Left lung (tissue), 10 donors: ENCODE measurements around the gene TRMT11. TPM values are rescaled to one million over a fixed set of nuclear protein-coding genes. Genes with fewer than 3 reads are reported as not detected.

Experiments used
- ATAC-seq: fragments of 200-7000 bp; cut with Tn5 transposase; one replicate; pipeline ENCODE4 v1.9.1; 2020; ENCODE audit warnings: moderate library complexity
- DNase-seq, 4 donors: peaks; one replicate each; pipeline ENCODE4 v3.0.0-alpha.2; 2013 to 2020
- H3K27ac ChIP-seq, 2 donors: fragments of 200-600 bp; sonication (generic) in 1 of 2; one replicate each; pipeline versions ENCODE4 v1.5.0 to v1.8.0; 2020 to 2021
- H3K27me3 ChIP-seq, 2 donors: fragments of 200-600 bp; sonication (generic) in 1 of 2; one replicate each; pipeline versions ENCODE4 v1.5.0 to v1.8.0; 2020 to 2021
- H3K36me3 ChIP-seq, 2 donors: fragments of 200-600 bp; sonication (generic) in 1 of 2; one replicate each; pipeline versions ENCODE4 v1.5.0 to v1.8.0; 2020 to 2021
- H3K4me1 ChIP-seq, 2 donors: fragments of 200-600 bp; one replicate each; pipeline ENCODE4 v1.8.0; 2021
- H3K4me3 ChIP-seq, 2 donors: fragments of 200-600 bp; sonication (generic) in 1 of 2; one replicate each; pipeline versions ENCODE4 v1.5.0 to v1.8.0; 2020 to 2021; ENCODE audit warnings: mild to moderate bottlenecking in 1 of 2
- H3K9me3 ChIP-seq, 2 donors: fragments of 200-600 bp; sonication (generic) in 1 of 2; one replicate each; pipeline versions ENCODE4 v1.5.0 to v1.8.0; 2020 to 2021
- intact Hi-C, 2 donors: fragments of 100-400 bp; cut with DNase I; formaldehyde crosslinking; loops; one replicate each; pipeline versions ENCODE4 v1.11.2 to v1.14.2; 2022
- polyA plus RNA-seq, 6 donors: library from polyadenylated mRNA; unstranded; fragments of 120-200 nt; gene quantifications; one replicate each; pipeline ENCODE4 v1.2.1, GENCODE V29; 2013; ENCODE audit not compliant: insufficient read length in 6 of 6
- total RNA-seq, 2 donors: library from RNA; stranded (reverse); fragmentation: NEBNext Ultra II Directional; extraction: Animal tissue kit (Norgen Biotek cat#: 25700); gene quantifications; one replicate each; pipeline ENCODE4 v1.2.1, GENCODE V29; 2021
- TF ChIP-seq, protein P1 (sequence below), 2 donors: fragments of 200-600 bp; sonication (generic) in 1 of 2; IDR thresholded peaks; one replicate each; pipeline versions ENCODE4 v1.5.0 to v1.8.0; 2021; ENCODE audit warnings: antibody characterized with exemption in 2 of 2
- donor health status: DM: no; HTN: yes; CAD: no.
- donor health status: DM: no; HTN: no; CAD: no.

TRMT11 gene
- total and polyA plus RNA-seq, 8 donors: 17.2 to 39.7 (median 27.6) TPM

- TF ChIP-seq, protein P1, sequence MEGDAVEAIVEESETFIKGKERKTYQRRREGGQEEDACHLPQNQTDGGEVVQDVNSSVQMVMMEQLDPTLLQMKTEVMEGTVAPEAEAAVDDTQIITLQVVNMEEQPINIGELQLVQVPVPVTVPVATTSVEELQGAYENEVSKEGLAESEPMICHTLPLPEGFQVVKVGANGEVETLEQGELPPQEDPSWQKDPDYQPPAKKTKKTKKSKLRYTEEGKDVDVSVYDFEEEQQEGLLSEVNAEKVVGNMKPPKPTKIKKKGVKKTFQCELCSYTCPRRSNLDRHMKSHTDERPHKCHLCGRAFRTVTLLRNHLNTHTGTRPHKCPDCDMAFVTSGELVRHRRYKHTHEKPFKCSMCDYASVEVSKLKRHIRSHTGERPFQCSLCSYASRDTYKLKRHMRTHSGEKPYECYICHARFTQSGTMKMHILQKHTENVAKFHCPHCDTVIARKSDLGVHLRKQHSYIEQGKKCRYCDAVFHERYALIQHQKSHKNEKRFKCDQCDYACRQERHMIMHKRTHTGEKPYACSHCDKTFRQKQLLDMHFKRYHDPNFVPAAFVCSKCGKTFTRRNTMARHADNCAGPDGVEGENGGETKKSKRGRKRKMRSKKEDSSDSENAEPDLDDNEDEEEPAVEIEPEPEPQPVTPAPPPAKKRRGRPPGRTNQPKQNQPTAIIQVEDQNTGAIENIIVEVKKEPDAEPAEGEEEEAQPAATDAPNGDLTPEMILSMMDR (IDR thresholded peaks at IDR 0.05): no peak
- DNase-seq (no peak), ATAC-seq (no peak)
- no peaks in the 10 kb centered on the region for H3K9me3 ChIP-seq
- no peaks in the 10 kb centered on the region for H3K36me3 ChIP-seq
- H3K4me3 ChIP-seq: no peak overlapping the region
- intact Hi-C loops: no loop called here
- H3K4me1 ChIP-seq: peaks cover 6 to 20% of the 10 kb centered on the region in 2 donors
- H3K27ac ChIP-seq: no peak overlapping the region
- no peaks in the 10 kb centered on the region for H3K27me3 ChIP-seq
Measured at GRCh38 chr6:125991653-125992052, 5.3 kb downstream of the TRMT11 start.

DNA sequence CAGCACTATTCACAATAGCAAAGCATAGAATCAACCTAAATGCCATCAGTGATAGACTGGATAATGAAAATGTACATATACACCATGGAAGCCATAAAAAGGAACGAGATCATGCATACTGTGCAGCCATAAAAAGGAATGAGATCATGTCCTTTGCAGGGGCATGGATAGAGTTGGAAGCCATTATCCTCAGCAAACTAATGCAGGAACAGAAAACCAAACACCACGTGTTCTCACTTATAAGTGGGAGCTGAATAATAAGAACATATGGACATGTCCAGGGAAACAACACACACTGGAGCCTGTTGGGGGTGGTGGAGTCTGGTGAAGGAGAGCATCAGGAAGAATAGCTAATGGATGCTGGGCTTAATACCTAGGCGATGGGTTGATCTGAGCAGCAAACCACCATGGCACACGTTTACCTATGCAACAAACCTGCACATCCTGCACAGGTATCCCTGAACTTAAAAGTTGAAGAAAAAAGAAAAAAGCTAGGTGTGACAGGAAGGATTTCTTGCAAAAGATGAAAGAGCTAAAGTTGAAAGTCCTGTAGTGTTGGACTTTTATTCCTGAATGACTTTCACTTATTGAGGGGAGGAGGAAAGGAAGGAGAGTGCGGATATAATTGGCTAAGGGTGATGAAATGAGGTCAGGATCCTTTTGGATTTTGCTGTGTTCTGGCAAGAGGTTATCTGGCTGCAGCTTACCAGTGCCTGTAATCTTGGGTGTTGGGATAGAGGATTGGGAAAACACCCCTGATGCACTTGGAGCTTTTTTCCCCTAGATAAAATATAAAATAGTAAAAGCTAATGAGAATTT lies 8.5 kb downstream of the TRMT11 start:
- H3K9me3 ChIP-seq: no peaks in the 10 kb centered on the region
- ATAC-seq: no peak
- peaks cover 0 to 8% of the 10 kb centered on the region in 2 donors for H3K36me3 ChIP-seq
- intact Hi-C loops: no loop called here
- TF ChIP-seq, protein P1 (IDR thresholded peaks at IDR 0.05): no peak
- no peak overlapping the region for H3K27ac ChIP-seq
- no peak overlapping the region for H3K4me3 ChIP-seq
- H3K27me3 ChIP-seq: no peaks in the 10 kb centered on the region
- H3K4me1 ChIP-seq: peaks cover 0 to 10% of the 10 kb centered on the region in 2 donors
- DNase-seq: no peak

DNA sequence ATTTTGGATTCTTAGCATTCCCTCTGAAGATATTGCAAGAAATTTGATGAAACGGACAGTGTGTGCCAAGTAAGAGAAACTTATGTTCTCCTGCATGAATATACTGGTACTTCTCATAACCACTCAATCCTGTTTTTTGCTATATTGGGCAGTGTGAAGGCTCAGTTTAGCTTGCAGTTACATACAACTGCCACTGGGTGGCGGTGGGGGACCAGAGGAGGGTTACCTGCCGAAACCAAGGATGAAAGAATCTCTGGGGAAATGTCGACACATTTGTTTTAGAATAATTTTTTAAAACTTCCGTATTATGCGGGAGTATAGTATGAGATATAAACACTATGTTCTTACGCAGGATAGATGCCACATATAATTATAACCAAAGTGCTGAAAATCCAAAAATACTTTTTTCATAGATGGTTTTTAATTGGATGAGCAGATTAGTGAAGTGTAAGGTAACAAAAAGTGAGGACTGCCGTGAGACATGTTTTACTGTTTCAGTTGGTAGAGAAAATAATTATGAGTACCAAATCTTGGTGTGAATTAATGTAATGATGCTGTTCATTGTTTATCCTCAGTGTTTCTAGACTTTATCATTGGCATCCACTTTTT lies 9.7 kb downstream of the TRMT11 start:
- intact Hi-C loops: no loop called here
- TF ChIP-seq, protein P1 (IDR thresholded peaks at IDR 0.05): peak; percentile 93 to 96

GRCh38 chr6:126002755-126003679 lies 16.7 kb downstream of the TRMT11 start:
- DNase-seq: no peak
- no peak overlapping the region for H3K4me3 ChIP-seq
- H3K27ac ChIP-seq: no peak overlapping the region
- TF ChIP-seq, protein P1 (IDR thresholded peaks at IDR 0.05): no peak
- no peaks in the 10 kb centered on the region for H3K4me1 ChIP-seq
- no peak for ATAC-seq
- H3K36me3 ChIP-seq: peaks cover 0 to 8% of the 10 kb centered on the region in 2 donors
- intact Hi-C loops: no loop called here
- no peaks in the 10 kb centered on the region for H3K9me3 ChIP-seq
- H3K27me3 ChIP-seq: no peaks in the 10 kb centered on the region

More for the DNA sequence above, 9.7 kb downstream of the TRMT11 start:
- Histone ChIP-seq H3K4me1 (peaks cover 0 to 10% of the 10 kb centered on the region in 2 donors), H3K27me3 (no peaks in the 10 kb centered on the region), H3K9me3 (no peaks in the 10 kb centered on the region), H3K36me3 (peaks cover 0 to 8% of the 10 kb centered on the region in 2 donors), H3K27ac (no peak overlapping the region), H3K4me3 (no peak overlapping the region)
- peak; percentile 99 for ATAC-seq
- peak; percentile 47 to 86 (median 67) for DNase-seq
